ENCODE data around the gene CHN1.
A peak's percentile ranks its signal among the peaks of the same experiment; 100 is the strongest.

CHN1 gene

GRCh38 chr2:174777347-174778084 is 227.7 kb downstream of the CHN1 start:
- H3K4me3 ChIP-seq (ENCODE audit: low read depth, low read length): no peak overlapping the region
- no peak for DNase-seq (ENCODE audit: low read depth)
- TF ChIP-seq, protein P1, sequence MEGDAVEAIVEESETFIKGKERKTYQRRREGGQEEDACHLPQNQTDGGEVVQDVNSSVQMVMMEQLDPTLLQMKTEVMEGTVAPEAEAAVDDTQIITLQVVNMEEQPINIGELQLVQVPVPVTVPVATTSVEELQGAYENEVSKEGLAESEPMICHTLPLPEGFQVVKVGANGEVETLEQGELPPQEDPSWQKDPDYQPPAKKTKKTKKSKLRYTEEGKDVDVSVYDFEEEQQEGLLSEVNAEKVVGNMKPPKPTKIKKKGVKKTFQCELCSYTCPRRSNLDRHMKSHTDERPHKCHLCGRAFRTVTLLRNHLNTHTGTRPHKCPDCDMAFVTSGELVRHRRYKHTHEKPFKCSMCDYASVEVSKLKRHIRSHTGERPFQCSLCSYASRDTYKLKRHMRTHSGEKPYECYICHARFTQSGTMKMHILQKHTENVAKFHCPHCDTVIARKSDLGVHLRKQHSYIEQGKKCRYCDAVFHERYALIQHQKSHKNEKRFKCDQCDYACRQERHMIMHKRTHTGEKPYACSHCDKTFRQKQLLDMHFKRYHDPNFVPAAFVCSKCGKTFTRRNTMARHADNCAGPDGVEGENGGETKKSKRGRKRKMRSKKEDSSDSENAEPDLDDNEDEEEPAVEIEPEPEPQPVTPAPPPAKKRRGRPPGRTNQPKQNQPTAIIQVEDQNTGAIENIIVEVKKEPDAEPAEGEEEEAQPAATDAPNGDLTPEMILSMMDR (IDR thresholded peaks at IDR 0.05; ENCODE audit: low read depth, low read length, missing control alignments): no peak

DNA sequence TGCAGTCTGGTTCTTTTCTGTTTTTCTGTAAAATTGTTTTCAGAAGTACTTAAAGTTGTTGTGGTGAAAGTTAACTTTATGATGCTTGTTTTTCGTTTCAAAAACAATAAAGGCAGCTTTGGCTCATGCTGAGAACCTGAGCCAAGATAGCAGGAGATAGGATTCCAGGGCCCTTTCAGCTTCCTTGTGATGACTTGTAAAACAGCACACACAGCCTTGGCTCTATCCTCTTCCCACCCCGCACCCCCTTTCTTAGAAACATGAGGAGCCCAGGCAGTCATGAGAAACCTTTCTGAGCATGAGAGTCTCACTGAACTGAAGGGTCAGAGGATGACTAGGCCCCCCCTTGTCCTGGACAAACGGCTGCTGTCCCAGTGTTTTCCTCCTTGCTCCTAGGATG is 228.5 kb downstream of the CHN1 start:
- TF ChIP-seq, protein P1 (IDR thresholded peaks at IDR 0.05; ENCODE audit: low read depth, low read length, missing control alignments): no peak
- no peak for DNase-seq (ENCODE audit: low read depth)
- H3K4me3 ChIP-seq (ENCODE audit: low read depth, low read length): no peak overlapping the region

- no peak overlapping the region for H3K4me3 ChIP-seq (ENCODE audit: low read depth, low read length)
- DNase-seq (ENCODE audit: low read depth): no peak
- TF ChIP-seq, protein P1 (IDR thresholded peaks at IDR 0.05; ENCODE audit: low read depth, low read length, missing control alignments): peak; percentile 54
Observed at GRCh38 chr2:174776223-174776622, 229.0 kb downstream of the CHN1 start.

DNA sequence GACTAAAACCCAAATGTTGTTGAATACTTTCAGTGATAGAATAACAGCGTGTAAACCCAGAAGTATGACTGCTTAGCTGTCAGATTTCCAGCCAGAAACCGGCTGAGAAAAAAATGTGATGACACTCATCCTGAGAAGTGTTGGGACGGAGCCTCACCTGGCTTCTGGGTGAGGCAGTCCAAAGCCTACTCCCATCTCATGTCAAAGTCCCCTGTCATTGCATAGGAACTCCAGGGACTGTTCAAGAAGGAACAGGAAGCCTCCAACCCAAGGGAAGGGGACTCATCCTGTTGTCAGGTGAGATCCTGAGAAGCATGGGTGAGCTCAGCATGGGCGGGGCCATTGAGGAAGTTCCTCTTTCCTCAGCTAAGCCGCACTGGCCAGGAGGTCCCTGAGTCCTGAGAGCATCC is 229.6 kb downstream of the CHN1 start:
- H3K4me3 ChIP-seq (ENCODE audit: low read depth, low read length): no peak overlapping the region
- TF ChIP-seq, protein P1 (IDR thresholded peaks at IDR 0.05; ENCODE audit: low read depth, low read length, missing control alignments): no peak
- DNase-seq (ENCODE audit: low read depth): no peak

- TF ChIP-seq, protein P1 (IDR thresholded peaks at IDR 0.05; ENCODE audit: low read depth, low read length, missing control alignments): no peak
- DNase-seq (ENCODE audit: low read depth): no peak
Observed at GRCh38 chr2:174774886-174775285, 230.3 kb downstream of the CHN1 start.

DNA sequence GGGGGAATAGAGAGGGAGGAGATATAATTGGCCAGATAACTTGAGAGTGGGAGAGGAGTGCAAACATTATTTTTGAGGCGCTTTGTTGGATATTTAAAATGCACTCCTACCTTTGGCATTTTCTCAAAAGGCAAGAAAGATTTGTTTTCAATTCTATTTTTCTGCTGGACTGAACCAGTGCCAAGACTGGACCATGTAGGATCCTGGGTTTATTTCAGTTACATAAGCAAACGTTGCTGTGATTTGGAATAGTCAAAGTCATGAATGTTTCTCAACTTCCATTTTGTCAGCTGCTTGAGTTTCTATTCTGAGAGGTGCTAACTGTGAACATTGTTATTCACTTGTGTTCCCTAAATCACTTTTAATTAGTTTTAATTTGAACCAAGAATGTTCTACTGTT is 232.0 kb downstream of the CHN1 start:
- no peak for DNase-seq (ENCODE audit: low read depth)
- no peak overlapping the region for H3K4me3 ChIP-seq (ENCODE audit: low read depth, low read length)
- TF ChIP-seq, protein P1 (IDR thresholded peaks at IDR 0.05; ENCODE audit: low read depth, low read length, missing control alignments): no peak

More at GRCh38 chr2:174774886-174775285, 230.3 kb downstream of the CHN1 start:
- H3K4me3 ChIP-seq (ENCODE audit: low read depth, low read length): no peak overlapping the region

DNA sequence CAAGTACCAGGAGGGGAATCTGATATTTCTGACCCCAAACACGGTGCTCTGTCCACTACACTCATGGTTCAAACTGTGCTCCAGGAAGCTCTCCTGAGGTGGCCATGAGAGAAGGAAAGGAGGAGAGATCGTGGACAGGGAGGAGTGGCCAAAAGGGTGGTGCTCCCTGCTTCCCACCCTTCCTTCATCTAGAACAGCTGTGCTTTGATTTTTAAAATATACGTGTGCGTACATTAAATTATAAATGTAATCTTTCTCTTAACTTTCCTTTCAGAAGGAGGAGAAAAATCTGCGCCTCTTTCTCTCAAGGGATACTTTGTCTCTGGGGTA is 232.7 kb downstream of the CHN1 start:
- DNase-seq (ENCODE audit: low read depth): no peak
- TF ChIP-seq, protein P1 (IDR thresholded peaks at IDR 0.05; ENCODE audit: low read depth, low read length, missing control alignments): no peak
- no peak overlapping the region for H3K4me3 ChIP-seq (ENCODE audit: low read depth, low read length)
